ENCODE measurements around the gene PIH1D2. TPM values are rescaled to one million over a fixed set of nuclear protein-coding genes. Genes with fewer than 3 reads are reported as not detected.

The PIH1D2 gene
- total RNA-seq (1 to 10 TPM in 4 of 6 donors, under 1 TPM in 2; 0.69 to 1.5 (median 1.1) TPM), polyA plus RNA-seq (1 to 10 TPM; 1.2 to 1.5 TPM)

- no peak for FAIRE-seq
- WGBS, 2 donors: 0 to 1% methylated on average over 42 to 43 of the region's 43 CpGs
- DNase-seq: peak; percentile 63 to 84 (median 75)
- Histone ChIP-seq H3K4me1 (peaks cover 0 to 8% (median 3%) of the 10 kb centered on the region in 3 donors), H3K27me3 (no peaks in the 10 kb centered on the region), H3K27ac (peak within 1 kb of the TSS; percentile 74 to 95 (median 80)), H3K4me3 (peak within 1 kb of the TSS; percentile 38 to 94 (median 72)), H3K36me3 (peaks cover 0 to 9% (median 0%) of the 10 kb centered on the region in 3 donors), H3K9me3 (no peaks in the 10 kb centered on the region)
- intact Hi-C loops (cut with DNase I): no loop called here
- peak; percentile 94 to 95 (median 95) for ATAC-seq
- TF ChIP-seq CTCF (IDR thresholded peaks at IDR 0.05): no peak
Observed at GRCh38 chr11:112073941-112074811, at the start of gene PIH1D2, which contains the start of gene NKAPD1. Gene PIH1D2, minus strand, starts transcription at chr11:112074017. Its CDS starts 843 bp downstream, at chr11:112073174. Gene NKAPD1, plus strand, starts transcription at chr11:112074299. Its CDS starts 1,276 bp downstream, at chr11:112075575.

- no peaks in the 10 kb centered on the region for H3K27me3 ChIP-seq
- no peak overlapping the region for H3K27ac ChIP-seq
- no peaks in the 10 kb centered on the region for H3K9me3 ChIP-seq
- WGBS, 2 donors: 77 to 84% methylated on average over 4 of the region's 4 CpGs
- H3K4me1 ChIP-seq: no peaks in the 10 kb centered on the region
- no peak for TF ChIP-seq CTCF (IDR thresholded peaks at IDR 0.05)
- DNase-seq (no peak), FAIRE-seq (no peak), ATAC-seq (no peak)
- intact Hi-C loops (cut with DNase I): no loop called here
- no peaks in the 10 kb centered on the region for H3K36me3 ChIP-seq
- H3K4me3 ChIP-seq: no peak overlapping the region
Observed at GRCh38 chr11:112123129-112123528, 49.3 kb upstream of the PIH1D2 start.

- no peaks in the 10 kb centered on the region for H3K36me3 ChIP-seq
- WGBS, 2 donors: 95 to 99% methylated on average over 5 of the region's 5 CpGs
- intact Hi-C loops (cut with DNase I): no loop called here
- no peak overlapping the region for H3K27ac ChIP-seq
- TF ChIP-seq CTCF (IDR thresholded peaks at IDR 0.05): no peak
- ATAC-seq: no peak
- H3K9me3 ChIP-seq: no peaks in the 10 kb centered on the region
- no peaks in the 10 kb centered on the region for H3K27me3 ChIP-seq
- H3K4me1 ChIP-seq: no peaks in the 10 kb centered on the region
- DNase-seq: no peak
- FAIRE-seq: no peak
- no peak overlapping the region for H3K4me3 ChIP-seq
Observed at GRCh38 chr11:112121981-112122615, 48.3 kb upstream of the PIH1D2 start.

- H3K27me3 ChIP-seq: no peaks in the 10 kb centered on the region
- H3K27ac ChIP-seq: no peak overlapping the region
- 85 to 94% methylated on average over 2 of the region's 2 CpGs for WGBS, 2 donors
- no peaks in the 10 kb centered on the region for H3K9me3 ChIP-seq
- no peaks in the 10 kb centered on the region for H3K4me1 ChIP-seq
- FAIRE-seq (no peak), ATAC-seq (no peak), DNase-seq (no peak)
- no peaks in the 10 kb centered on the region for H3K36me3 ChIP-seq
- TF ChIP-seq CTCF (IDR thresholded peaks at IDR 0.05): no peak
- H3K4me3 ChIP-seq: no peak overlapping the region
- intact Hi-C loops (cut with DNase I): no loop called here
Observed at GRCh38 chr11:112118176-112118575, 44.4 kb upstream of the PIH1D2 start.

All from pancreas (tissue), 10 donors.